T-helper 9 cell (primary cell): ENCODE results near the gene SV2B.

Source experiments
- DNase-seq: peaks from one replicate; pipeline ENCODE4 v3.0.0-alpha.2; 2020

The SV2B gene

GRCh38 chr15:91142106-91142744, 42.2 kb downstream of the SV2B start:
- no peak for DNase-seq

DNA sequence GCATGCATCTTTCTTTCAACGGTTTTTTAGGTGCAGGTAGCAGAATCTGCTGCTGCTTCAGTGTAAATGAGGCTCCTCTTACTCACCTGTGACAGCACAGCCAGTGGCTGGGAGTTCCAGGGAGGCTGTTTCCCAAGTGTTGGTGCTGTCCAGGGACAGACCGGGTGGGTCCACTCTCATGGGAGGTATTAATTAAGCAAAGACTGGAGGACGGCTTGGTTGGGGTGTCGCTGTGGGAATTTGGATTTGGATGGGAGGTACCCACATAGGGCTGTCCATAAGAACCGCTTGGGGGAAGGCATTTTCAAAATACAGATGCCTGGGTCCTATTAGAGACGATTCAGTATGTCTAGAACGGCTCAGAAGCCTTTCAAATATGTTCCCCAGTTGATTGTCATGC, 42.9 kb downstream of the SV2B start:
- no peak for DNase-seq

DNA sequence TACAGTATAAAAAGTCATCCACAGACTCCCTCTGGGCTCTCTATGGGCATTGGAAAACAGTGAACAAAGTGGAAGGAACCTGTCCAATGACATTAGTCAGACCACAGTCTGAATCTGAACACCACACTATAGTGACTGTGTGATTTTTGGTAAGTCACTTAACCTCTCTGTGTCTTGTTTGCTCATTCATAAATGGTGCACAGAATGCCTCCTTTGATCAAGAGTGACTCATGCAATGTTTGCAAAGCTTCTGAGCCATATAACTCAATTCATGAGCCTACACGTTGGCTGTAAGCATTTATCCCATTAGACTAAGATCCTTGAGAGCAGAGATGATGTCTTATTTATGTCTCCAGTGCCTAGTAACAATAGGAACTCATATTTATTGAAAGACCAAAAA, 46.7 kb downstream of the SV2B start:
- DNase-seq = no peak

- no peak for DNase-seq
These were observed 48.2 kb downstream of the SV2B start for GRCh38 chr15:91148243-91148642.

DNA sequence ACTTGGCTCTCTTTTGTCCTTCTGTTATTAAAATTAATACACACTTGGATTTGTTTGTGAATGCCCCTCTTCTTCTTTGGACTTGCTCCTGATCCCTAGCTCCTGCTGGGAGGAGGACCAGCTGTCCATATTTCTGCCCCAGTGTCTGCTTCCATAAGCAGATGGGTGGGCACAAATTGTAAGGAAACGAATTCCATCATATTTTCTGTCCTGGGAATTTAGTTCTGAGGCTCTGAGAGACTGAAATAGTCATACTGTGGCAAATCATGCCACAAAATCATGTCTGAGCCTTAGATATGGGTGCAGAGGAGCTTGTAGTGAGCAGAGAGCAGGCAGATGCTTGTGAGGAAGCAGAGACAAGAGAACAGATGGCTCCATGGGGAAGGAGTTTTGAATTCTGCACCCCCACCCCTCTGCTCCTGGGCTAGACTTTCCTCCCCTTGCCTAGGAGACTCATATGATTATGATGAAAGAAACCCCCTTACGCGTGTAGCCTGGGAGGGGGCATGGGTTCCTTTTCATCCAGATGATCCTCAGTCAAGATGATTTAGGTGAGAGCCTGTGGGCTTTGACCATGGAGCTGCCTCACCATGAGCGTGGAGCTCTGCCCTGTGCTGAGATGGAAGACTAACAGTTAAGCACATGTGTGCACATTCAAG, 50.6 kb downstream of the SV2B start:
- DNase-seq = no peak

DNA sequence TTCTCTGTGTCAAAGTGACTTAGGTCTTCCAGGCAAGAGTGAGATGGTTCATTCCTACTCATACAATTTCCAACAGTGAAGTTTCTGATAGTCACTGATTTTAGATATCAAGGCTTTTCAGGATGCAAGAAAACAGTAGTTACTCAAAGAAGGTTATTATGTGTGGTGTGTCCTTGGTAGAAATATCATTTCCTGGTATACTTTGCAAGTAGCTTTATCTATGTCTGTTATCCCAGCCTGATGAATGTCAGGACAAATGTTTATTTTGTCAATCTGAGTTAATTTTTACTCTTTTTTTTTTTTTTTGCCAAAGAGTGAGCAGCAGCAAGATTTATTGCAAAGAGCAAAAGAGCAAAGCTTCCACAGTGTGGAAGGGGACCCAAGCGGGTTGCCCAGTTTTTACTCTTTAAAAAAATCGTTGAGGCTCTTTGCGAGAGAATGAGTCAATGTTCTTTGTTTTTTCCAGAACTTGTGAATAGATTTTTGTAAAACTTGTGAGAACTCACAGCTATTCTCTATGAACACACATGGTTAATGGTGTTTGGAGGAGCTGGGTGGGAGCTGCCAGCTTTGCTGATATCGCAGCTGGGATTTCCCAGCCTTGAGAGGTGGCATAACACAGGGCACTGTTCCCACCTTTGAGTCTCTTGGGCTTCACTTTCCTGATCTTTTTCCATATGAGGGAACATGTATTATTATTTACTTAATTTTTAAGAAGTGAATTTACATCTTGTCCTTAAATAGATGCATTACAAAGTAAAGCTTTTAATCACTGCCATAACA, 51.9 kb downstream of the SV2B start:
- DNase-seq = no peak

GRCh38 chr15:91152896-91153581, 53.0 kb downstream of the SV2B start:
- no peak for DNase-seq

DNA sequence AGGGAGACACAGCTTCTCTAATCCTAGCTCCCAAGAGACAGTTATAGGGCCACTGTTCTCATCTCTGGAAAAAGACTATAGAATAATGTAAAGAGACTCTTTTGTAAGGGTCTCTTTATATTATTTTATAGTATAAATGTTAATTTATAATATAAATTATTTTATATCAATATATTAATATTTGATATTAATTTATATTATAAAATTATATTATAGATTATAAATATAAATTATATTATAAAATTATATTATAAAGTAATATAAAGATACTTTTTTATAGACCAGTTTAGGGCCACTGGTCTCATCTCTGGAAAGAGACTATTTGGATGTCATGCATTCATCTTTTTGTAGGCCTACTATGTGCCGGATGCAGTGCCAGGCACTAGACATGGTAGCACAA, 53.9 kb downstream of the SV2B start:
- DNase-seq = no peak

DNA sequence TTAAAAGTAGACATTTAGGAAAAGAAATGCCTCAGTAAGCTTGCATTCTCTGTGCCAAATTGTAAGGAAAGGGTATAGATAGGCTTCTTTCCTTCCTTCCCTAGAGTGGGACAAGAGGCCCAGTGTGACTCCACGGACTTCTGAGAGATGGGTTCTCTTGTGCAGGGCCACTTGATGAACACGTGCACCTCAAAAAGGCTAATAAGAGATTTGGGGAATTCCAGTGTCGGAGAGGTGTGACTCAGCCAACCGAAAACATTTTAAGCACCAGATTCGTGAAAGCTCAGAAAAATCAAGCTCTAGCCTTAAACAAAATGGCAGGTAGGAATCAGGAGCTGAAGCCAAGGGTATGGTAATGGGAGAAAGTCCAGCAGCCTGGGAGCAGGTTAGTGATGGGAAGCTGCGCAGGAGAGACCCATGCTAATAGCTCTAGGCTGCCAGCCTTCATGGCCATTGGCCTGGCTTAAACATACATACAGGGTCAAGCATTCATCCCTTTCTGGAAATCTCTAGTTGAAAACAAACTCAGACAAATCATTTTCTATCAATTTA, 56.2 kb downstream of the SV2B start:
- no peak for DNase-seq

DNA sequence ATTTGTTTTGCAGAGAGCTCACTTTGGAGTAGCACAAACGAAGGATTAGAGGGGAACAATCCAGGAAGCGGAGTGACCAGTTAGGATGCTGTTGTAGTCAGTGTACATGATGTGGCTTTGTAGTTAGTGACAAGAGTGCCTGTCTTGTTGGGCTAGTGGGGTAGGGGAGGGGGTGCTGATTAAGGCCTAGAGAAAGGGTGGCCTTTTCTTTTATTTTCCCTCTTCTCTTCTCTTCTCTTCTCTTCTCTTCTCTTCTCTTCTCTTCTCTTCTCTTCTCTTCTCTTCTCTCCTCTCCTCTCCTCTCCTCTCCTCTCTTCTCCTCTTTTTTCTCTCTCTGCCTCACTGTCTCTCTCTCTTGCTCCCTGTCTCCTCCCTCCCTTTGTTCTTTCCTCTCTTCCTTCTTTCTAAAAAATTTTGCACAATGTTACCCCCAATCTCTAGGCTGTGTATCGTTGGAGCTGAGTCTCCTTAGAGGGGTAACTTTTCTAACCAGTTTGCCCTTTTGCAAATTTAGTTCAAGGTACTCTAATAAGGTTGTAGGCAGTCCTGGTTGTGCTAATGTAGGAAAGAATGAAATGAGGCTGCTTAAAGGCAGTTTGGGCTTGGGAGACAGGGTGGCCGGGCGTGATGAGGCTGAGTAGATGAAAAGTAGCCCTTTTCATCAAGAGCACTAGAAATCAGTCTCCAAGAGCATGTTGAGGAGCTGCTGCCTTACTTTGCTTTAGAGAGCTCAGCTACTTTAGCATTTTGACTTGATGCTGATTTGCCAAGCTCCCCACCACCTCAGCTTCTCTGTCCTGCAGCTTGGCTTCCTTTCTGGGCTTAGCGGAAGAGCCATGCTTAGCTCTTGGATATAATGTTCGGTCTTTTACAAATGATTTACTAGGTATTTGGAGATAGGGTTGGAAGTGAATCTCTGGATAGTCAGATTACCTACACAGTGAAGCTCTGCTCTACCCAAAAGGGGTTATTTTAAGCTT, 58.6 kb downstream of the SV2B start:
- DNase-seq = no peak

DNA sequence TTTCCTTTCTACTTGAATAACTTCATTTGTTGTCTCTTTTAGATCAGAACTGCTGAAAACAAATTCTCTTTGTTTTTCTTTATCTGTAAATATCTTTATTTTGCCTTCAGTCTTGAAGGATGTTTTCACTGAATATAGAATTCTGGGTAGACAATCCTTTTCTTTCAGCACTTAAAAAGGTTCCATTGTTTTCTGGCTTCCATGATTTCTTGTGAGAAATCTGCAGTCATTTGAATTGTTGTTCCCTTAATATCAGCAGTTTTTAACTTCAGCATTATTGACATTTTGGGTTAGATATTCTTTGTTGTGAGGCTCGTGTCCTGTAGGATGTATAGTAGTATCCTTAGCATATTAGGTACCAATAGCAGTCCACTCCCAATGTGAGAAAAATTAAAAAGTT, 65.8 kb downstream of the SV2B start:
- DNase-seq = no peak

DNA sequence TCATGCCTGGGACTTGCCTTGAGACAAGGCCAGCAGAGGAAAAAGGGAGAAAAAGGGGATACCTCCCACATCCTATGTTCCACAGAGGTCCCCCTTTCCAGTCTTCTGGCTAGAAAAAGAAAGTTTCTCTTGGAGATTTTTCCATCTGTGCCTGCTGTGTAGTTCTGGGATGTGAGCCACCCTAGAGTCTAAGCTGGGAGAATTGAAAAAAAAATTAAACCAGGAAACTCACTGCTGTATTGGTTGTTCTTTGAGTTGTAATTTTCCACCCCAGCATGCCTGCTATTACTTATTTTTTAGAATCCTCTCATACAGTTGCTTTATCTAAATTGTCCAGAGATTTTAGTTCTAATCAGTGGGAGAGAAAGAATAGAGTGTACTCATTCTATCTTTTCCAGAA, 68.4 kb downstream of the SV2B start:
- no peak for DNase-seq

DNA sequence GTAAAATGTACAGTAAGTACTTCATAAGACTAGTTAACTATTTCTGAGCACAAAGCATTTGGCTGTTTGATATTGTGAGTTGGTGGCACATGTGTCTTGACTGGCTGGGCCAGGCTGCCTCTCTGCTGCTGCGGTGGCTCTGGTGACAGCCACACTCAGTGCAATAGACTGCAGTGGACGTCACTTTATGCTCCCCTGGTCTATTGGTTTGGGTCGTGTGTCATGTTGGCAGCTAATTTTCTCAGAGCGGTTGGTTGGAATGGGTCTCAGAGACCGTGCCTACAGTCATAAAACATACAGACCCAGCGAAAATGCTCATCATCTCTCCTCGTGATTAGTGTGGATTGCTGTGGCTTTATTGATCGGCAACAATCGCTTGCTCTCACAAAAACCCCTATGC, 71.3 kb downstream of the SV2B start:
- no peak for DNase-seq

- DNase-seq = no peak
These were observed 82.0 kb downstream of the SV2B start for GRCh38 chr15:91182101-91182500.

DNA sequence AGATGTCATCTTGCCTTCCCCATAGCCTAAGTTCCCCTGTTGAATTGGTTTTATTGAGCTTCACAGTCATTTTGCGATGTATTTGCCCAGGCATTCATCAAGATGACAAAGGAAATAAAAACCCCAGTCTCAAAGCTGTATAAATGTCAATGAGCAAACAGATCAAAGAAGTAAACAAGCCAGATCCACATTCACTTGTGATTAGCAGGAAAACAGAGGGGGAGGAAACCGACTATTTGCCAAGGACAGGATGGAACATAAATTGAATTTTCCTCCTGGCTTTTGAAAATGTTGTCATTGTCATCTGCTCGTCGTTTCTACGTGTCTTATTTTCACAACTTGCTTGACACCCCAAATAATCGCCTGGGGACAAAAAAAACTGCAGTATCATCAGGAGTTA, 83.5 kb downstream of the SV2B start:
- no peak for DNase-seq

DNA sequence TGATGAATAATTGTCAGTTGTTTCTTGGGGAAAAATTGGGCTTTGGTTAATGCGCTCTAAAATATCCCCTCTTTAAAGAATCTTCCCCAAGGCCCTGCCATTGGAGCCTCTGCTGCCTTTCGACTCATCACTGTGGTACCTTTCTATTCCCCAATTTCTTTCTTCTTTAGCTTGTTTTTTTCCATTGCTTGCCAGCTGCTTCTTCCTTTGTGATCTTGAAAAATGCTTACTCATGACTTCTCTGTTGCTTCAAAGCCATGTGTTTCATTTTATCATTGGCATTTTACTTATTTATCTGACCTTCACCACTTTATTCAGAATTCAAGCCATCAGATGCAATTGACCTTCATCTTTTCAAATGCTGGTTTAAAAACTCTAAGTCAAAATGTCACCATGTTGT, 84.4 kb downstream of the SV2B start:
- DNase-seq = no peak

- no peak for DNase-seq
These were observed 87.0 kb downstream of the SV2B start for GRCh38 chr15:91186904-91187656.

DNA sequence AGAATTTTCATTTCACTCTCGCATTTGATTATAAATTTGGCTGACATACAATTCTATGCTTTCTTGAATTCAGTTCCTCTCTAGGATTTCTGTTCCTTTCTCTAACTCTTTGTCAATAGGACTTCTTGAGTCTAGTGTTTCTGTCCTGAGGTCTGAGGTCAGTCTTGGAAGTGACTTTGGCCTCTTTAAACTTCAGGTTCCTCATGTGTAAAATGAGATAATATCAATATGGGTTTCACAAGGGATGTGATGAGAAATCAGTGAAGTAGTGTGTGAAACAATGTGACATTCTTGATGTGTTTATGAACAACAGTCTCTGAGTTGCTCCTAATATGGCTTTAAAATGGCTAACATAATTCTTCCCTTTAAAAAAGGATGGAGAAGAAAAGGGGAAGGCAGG, 92.2 kb downstream of the SV2B start:
- no peak for DNase-seq

DNA sequence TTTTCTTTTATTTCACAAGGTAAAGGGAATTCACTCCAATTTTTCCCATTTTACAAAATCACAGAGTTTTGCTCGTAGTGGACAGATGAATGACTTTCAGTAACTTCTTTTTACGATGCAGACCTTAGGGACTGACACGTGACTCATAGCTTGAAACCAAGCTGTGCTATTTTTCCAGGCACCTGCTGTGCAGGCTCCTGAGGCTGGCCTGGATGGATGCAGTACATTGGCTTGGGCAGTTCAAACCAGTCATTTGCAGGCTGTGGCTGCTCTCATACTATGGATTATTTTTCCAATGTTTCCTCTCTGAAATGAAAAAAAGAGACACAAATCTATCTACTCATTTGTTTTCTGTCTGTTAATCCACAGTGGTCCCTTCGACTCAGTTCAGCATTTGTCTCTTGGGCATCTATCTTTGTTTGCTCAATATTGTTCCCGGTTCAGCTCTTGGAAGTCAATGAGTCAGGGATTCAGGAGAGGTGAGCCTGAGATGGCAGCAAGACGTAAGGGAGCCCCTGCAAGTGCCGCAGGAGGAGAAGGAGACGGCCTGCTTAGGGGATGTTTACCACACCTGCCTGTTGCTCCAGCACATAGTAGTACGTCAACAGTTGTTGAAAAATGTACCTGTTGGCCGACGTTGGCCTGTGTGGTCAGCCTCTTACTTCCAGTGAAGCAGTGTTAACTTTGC, 92.8 kb downstream of the SV2B start:
- DNase-seq = no peak

DNA sequence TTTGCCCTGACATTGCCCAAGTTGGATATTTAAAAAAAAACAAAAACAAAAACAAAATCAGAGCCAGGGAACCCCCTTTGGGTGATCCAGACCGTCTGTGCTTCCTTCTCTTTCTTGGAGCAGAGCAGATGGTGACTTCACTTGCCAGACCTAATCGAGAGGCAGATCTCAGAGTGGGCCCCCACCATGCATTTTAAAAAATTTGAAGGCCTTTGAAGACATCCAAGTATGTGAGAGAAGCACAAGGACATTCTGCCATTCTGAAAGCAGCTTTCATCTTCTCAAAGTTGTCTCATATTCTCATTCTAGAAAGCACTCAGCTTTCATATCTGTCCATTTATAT, 93.3 kb downstream of the SV2B start:
- DNase-seq = no peak

DNA sequence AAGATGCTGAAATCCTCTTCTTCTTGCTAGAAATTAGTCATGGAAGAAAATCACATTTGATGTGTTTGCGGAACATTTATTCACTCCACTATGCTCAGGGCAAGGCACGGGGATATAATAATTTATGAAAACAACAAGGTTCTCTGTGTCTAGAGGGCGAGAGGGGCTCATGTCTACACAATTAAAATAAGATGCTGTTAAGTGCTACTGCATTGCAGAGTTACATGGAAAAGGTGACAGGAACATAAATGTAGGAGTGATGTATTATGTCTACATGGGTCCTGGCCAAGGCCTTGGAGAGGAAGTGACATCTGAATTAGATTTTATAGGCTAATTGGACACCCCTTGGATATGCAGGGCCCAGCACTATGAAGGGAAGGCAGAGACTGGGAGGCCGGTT, 96.1 kb downstream of the SV2B start:
- no peak for DNase-seq
